HEK293T (cell line): ENCODE measurements around the gene LRBA.

Experiments
- CTCF ChIA-PET: fragments of 350-600 bp; formaldehyde crosslinking; extraction: SDS; loops from one replicate; lab custom pipeline; 2021; ENCODE audit warnings: antibody characterized with exemption, inconsistent platforms; lab: Yijun Ruan, JAX
- POLR2A ChIA-PET: fragments of 350-600 bp; formaldehyde crosslinking; extraction: SDS; loops from one replicate; lab custom pipeline; 2020; ENCODE audit warnings: antibody characterized with exemption, inconsistent platforms; lab: Yijun Ruan, JAX
- DNase-seq: peaks from one replicate; pipeline ENCODE4 v3.0.0; 2012; ENCODE audit warnings: mixed read lengths; ENCODE audit errors: extremely low spot score
- ARNT ChIP-seq: fragments of 450-650 bp; IDR thresholded peaks from 2 replicates; pipeline ENCODE4 v1.6.1; 2017; ENCODE audit warnings: mild to moderate bottlenecking
- BHLHE40 ChIP-seq: fragments of 450-650 bp; IDR thresholded peaks from 2 replicates; pipeline ENCODE4 v1.6.1; 2016; ENCODE audit warnings: mild to moderate bottlenecking, moderate library complexity, borderline replicate concordance
- CTBP1 ChIP-seq: fragments of 450-650 bp; IDR thresholded peaks from 2 replicates; pipeline ENCODE4 v1.6.1; 2016; ENCODE audit warnings: borderline replicate concordance
- ELF4 ChIP-seq: fragments of 450-650 bp; IDR thresholded peaks from 2 replicates; pipeline ENCODE4 v1.6.1; 2017; ENCODE audit warnings: antibody characterized with exemption
- FOXA1 ChIP-seq: fragments of 450-650 bp; IDR thresholded peaks from 2 replicates; pipeline ENCODE4 v1.6.1; 2016; ENCODE audit warnings: mild to moderate bottlenecking
- FOXK2 ChIP-seq: fragments of 450-650 bp; IDR thresholded peaks from 2 replicates; pipeline ENCODE4 v1.6.1; 2016; ENCODE audit warnings: mild to moderate bottlenecking
- FOXM1 ChIP-seq: fragments of 450-650 bp; IDR thresholded peaks from 2 replicates; pipeline ENCODE4 v1.6.1; 2017; ENCODE audit warnings: mild to moderate bottlenecking, borderline replicate concordance
- HDGF ChIP-seq: fragments of 450-650 bp; IDR thresholded peaks from 2 replicates; pipeline ENCODE4 v1.6.1; 2017; ENCODE audit warnings: antibody characterized with exemption, borderline replicate concordance
- L3MBTL2 ChIP-seq: fragments of 450-650 bp; conservative IDR thresholded peaks from 2 replicates; pipeline ENCODE4 v1.6.1; 2016; ENCODE audit warnings: mild to moderate bottlenecking
- LEF1 ChIP-seq: fragments of 450-650 bp; IDR thresholded peaks from 2 replicates; pipeline ENCODE4 v1.6.1; 2017; ENCODE audit warnings: mild to moderate bottlenecking, borderline replicate concordance
- NFRKB ChIP-seq: fragments of 450-650 bp; IDR thresholded peaks from 2 replicates; pipeline ENCODE4 v1.6.1; 2016; ENCODE audit warnings: mild to moderate bottlenecking, moderate library complexity
- PKNOX1 ChIP-seq: fragments of 450-650 bp; IDR thresholded peaks from 2 replicates; pipeline ENCODE4 v1.6.1; 2016
- SP1 ChIP-seq: fragments of 450-650 bp; IDR thresholded peaks from 2 replicates; pipeline ENCODE4 v1.6.1; 2017
- SUZ12 ChIP-seq: fragments of 450-650 bp; IDR thresholded peaks from 2 replicates; pipeline ENCODE4 v1.6.1; 2016; ENCODE audit warnings: mild to moderate bottlenecking
- TARDBP ChIP-seq: fragments of 450-650 bp; IDR thresholded peaks from 2 replicates; pipeline ENCODE4 v1.6.1; 2016
- ZNF384 ChIP-seq: fragments of 450-650 bp; IDR thresholded peaks from 2 replicates; pipeline ENCODE4 v1.6.1; 2016

The LRBA gene

GRCh38 chr4:150501009-150501727 is 513.9 kb downstream of the LRBA start:
- TF ChIP-seq FOXK2, result no peak
- TF ChIP-seq CTBP1, result no peak
- TF ChIP-seq BHLHE40, result no peak
- TF ChIP-seq ZNF384, result no peak
- no peak for TF ChIP-seq L3MBTL2
- no peak for TF ChIP-seq NFRKB
- no peak for TF ChIP-seq LEF1
- TF ChIP-seq SUZ12, result no peak
- TF ChIP-seq ARNT, result no peak
- no peak for TF ChIP-seq PKNOX1
- TF ChIP-seq SP1, result no peak
- TF ChIP-seq FOXM1, result no peak
- TF ChIP-seq FOXA1, result no peak
- no peak for TF ChIP-seq TARDBP
- TF ChIP-seq ELF4, result no peak
- TF ChIP-seq HDGF, result no peak
- CTCF ChIA-PET, result interaction anchor here (0.6 kb wide), 1 partner anchor 490 kb away, joined by 3 read pairs; no protein-coding TSS in a partner anchor
- DNase-seq, result no peak
- POLR2A ChIA-PET, result no interaction called here

- POLR2A ChIA-PET, result no interaction called here
- TF ChIP-seq NFRKB (no peak), FOXA1 (no peak), TARDBP (no peak), LEF1 (no peak), L3MBTL2 (no peak), SP1 (no peak)
These were observed 517.5 kb downstream of the LRBA start for GRCh38 chr4:150497612-150498011.

GRCh38 chr4:150495550-150495949 is 519.5 kb downstream of the LRBA start:
- ChIA-PET CTCF (interaction anchor here (0.8 kb wide), 1 partner anchor 84 kb away, joined by 4 read pairs; no protein-coding TSS in a partner anchor), POLR2A (no interaction called here)
- TF ChIP-seq ZNF384 (no peak), FOXA1 (no peak), SUZ12 (no peak), CTBP1 (no peak)
- no peak for DNase-seq

More at GRCh38 chr4:150497612-150498011, 517.5 kb downstream of the LRBA start:
- CTCF ChIA-PET, result no interaction called here
- DNase-seq, result no peak

GRCh38 chr4:150493851-150494250 is 521.2 kb downstream of the LRBA start:
- TF ChIP-seq ARNT, result no peak
- no peak for TF ChIP-seq PKNOX1
- TF ChIP-seq TARDBP, result no peak
- no peak for TF ChIP-seq FOXA1
- no peak for TF ChIP-seq SUZ12
- no peak for TF ChIP-seq LEF1
- TF ChIP-seq ELF4, result no peak
- TF ChIP-seq L3MBTL2, result no peak
- no peak for TF ChIP-seq FOXM1
- TF ChIP-seq NFRKB, result no peak
- TF ChIP-seq HDGF, result no peak
- no peak for TF ChIP-seq ZNF384
- TF ChIP-seq SP1, result no peak
- no peak for TF ChIP-seq FOXK2
- no peak for TF ChIP-seq BHLHE40
- no peak for TF ChIP-seq CTBP1
- DNase-seq, result no peak
- POLR2A ChIA-PET, result interaction anchor here (0.6 kb wide), 1 partner anchor 712 kb away, joined by 3 read pairs; no protein-coding TSS in a partner anchor
- CTCF ChIA-PET, result no interaction called here

- no peak for DNase-seq
- POLR2A ChIA-PET, result no interaction called here
- TF ChIP-seq NFRKB, result no peak
- no peak for TF ChIP-seq FOXM1
- no peak for TF ChIP-seq HDGF
- no peak for TF ChIP-seq L3MBTL2
- no peak for TF ChIP-seq PKNOX1
- no peak for TF ChIP-seq FOXA1
- no peak for TF ChIP-seq SP1
- no peak for TF ChIP-seq CTBP1
- no peak for TF ChIP-seq BHLHE40
- no peak for TF ChIP-seq ELF4
- TF ChIP-seq ZNF384, result no peak
- TF ChIP-seq ARNT, result no peak
- no peak for TF ChIP-seq LEF1
- TF ChIP-seq TARDBP, result no peak
- TF ChIP-seq SUZ12, result no peak
- no peak for TF ChIP-seq FOXK2
- CTCF ChIA-PET, result no interaction called here
These were observed 523.7 kb downstream of the LRBA start for GRCh38 chr4:150491132-150492049.

- POLR2A ChIA-PET, result no interaction called here
- CTCF ChIA-PET, result no interaction called here
- no peak for TF ChIP-seq ZNF384
- TF ChIP-seq CTBP1, result no peak
- TF ChIP-seq SP1, result no peak
- TF ChIP-seq PKNOX1, result no peak
- no peak for TF ChIP-seq SUZ12
- no peak for TF ChIP-seq LEF1
- TF ChIP-seq HDGF, result no peak
- TF ChIP-seq BHLHE40, result no peak
- TF ChIP-seq FOXA1, result no peak
- no peak for TF ChIP-seq ELF4
- no peak for TF ChIP-seq FOXM1
- TF ChIP-seq TARDBP, result no peak
- TF ChIP-seq L3MBTL2, result no peak
- TF ChIP-seq FOXK2, result no peak
- no peak for TF ChIP-seq ARNT
- DNase-seq, result no peak
These were observed 532.5 kb downstream of the LRBA start for GRCh38 chr4:150482581-150482980.
